GM18505 (cell line): ENCODE data around the gene SHANK1.

Experiments used
- ATAC-seq: cut with Tn5 transposase; IDR thresholded peaks from one replicate; pipeline ENCODE4 v1.9.1; 2021; ENCODE audit not compliant: unreplicated experiment
- POLR2A ChIP-seq: IDR thresholded peaks from 4 replicates; pipeline ENCODE4 v1.6.1; 2011; ENCODE audit warnings: borderline replicate concordance; ENCODE audit not compliant: insufficient read depth, insufficient read length; ENCODE audit errors: extremely low read depth

SHANK1 gene

GRCh38 chr19:50743537-50743936 is 23.9 kb upstream of the SHANK1 start:
- no peak for TF ChIP-seq POLR2A
- ATAC-seq, result no peak

- no peak for ATAC-seq
- TF ChIP-seq POLR2A, result no peak
Measured at GRCh38 chr19:50741179-50741933, 21.8 kb upstream of the SHANK1 start.

GRCh38 chr19:50739914-50740426 is 20.4 kb upstream of the SHANK1 start:
- ATAC-seq, result no peak
- TF ChIP-seq POLR2A, result no peak

GRCh38 chr19:50739132-50739913 is 19.7 kb upstream of the SHANK1 start:
- no peak for TF ChIP-seq POLR2A
- ATAC-seq, result no peak

GRCh38 chr19:50736338-50736737 is 16.7 kb upstream of the SHANK1 start:
- no peak for TF ChIP-seq POLR2A
- ATAC-seq, result no peak

GRCh38 chr19:50735869-50736268 is 16.3 kb upstream of the SHANK1 start:
- ATAC-seq, result no peak
- TF ChIP-seq POLR2A, result no peak

- ATAC-seq, result no peak
- TF ChIP-seq POLR2A, result no peak
Measured at GRCh38 chr19:50729894-50730293, 10.3 kb upstream of the SHANK1 start.

GRCh38 chr19:50728084-50728737 is 8.6 kb upstream of the SHANK1 start:
- no peak for TF ChIP-seq POLR2A
- ATAC-seq, result no peak

GRCh38 chr19:50725911-50726230 is 6.3 kb upstream of the SHANK1 start:
- ATAC-seq, result no peak
- TF ChIP-seq POLR2A, result no peak

- peak; percentile 33 for ATAC-seq
- no peak for TF ChIP-seq POLR2A
Measured at GRCh38 chr19:50725218-50725910, 5.8 kb upstream of the SHANK1 start.

- ATAC-seq, result peak; percentile 69
Measured at GRCh38 chr19:50724522-50725217, 5.1 kb upstream of the SHANK1 start.

GRCh38 chr19:50723735-50724521 is 4.3 kb upstream of the SHANK1 start:
- TF ChIP-seq POLR2A, result no peak
- ATAC-seq, result no peak

More at GRCh38 chr19:50724522-50725217, 5.1 kb upstream of the SHANK1 start:
- peak; percentile 63 for TF ChIP-seq POLR2A
